Measurements from ENCODE around the gene ZCCHC3.
"Not testable (repeated sequence)": the region's sequence is repeated elsewhere in the genome, so short reads cannot be mapped to it uniquely, and the experiment has no call there.

Gene ZCCHC3

DNA sequence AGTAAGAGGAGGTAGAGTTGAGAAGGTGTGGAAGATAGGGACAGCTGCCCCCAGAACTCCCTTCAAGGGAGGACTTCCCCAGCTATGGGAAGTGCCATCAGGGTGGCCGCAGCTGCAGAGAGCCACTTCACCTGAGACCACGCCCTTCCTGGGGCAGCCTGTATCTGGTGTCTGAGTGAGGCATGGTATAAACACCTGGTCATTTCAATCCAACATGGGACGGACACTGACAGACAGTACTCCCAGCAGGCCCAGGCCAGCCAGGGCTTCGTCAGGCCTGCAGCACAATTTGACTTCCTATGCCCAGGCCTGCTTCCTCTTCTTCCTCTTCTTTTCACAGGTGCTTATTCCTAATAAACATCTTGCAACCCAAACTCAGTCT, 32.5 kb downstream of the ZCCHC3 start:
- H3K27me3 Mint-ChIP-seq, result no peaks in the 10 kb centered on the region
- no peaks in the 10 kb centered on the region for H3K36me3 Mint-ChIP-seq
- no peaks in the 10 kb centered on the region for H3K9me3 Mint-ChIP-seq
- DNase-seq (ENCODE audit: low spot score in 2 of 2) (no peak), ATAC-seq (ENCODE audit: low read depth) (no peak)
- peaks cover 22% of the 10 kb centered on the region for H3K4me1 Mint-ChIP-seq
- no peak overlapping the region for H3K4me3 Mint-ChIP-seq
- H3K27ac Mint-ChIP-seq, result peak overlapping the region; percentile 41

DNA sequence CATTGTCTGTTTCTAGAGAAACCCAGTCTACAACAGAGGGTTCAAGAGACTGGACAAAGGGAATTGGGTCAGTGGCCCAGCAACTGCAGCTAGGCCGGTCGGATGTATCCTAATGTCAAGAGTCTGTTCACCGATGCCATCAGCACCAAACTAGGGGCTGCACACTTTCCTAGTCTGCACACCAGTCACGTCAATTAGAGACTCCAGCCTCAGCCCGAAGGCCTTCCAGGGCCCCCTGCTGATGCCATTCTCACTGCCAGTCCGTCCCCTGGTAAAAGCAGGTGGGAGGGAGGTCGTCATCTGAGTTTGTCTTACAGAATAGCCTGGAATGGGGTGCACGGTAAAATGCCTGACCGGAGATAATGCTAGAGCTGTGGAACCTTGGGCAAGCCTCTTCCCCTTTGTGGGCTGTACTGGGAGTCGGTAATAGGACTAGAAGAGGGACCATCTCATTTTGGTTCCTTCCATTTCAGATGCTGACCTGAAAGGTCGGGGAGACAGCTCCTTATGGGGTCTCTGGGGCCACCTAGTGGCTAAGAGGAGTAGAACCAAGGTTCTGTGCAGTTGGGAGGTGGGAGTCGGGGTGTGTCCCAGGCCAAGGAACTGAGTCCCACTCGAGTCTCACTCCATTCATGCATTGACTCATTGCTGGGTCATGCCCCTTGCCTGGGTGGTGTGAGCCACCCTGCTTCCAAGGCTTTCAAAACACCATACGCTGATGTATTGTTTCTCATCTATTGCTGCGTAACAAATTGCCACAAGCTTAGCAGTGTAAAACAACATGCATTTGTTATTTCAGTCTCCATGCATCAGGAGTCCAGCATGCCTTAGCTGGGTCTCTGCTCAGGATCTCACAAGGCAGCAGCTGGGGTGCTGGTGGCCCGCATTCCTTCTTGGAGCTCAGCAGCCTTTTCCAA, 33.1 kb downstream of the ZCCHC3 start:
- Mint-ChIP-seq H3K27ac (peak overlapping the region; percentile 41), H3K9me3 (no peaks in the 10 kb centered on the region), H3K4me3 (no peak overlapping the region), H3K36me3 (no peaks in the 10 kb centered on the region), H3K4me1 (peaks cover 22% of the 10 kb centered on the region), H3K27me3 (no peaks in the 10 kb centered on the region)
- DNase-seq (ENCODE audit: low spot score in 2 of 2) (peak; percentile 51 to 64), ATAC-seq (ENCODE audit: low read depth) (peak; percentile 50)

DNA sequence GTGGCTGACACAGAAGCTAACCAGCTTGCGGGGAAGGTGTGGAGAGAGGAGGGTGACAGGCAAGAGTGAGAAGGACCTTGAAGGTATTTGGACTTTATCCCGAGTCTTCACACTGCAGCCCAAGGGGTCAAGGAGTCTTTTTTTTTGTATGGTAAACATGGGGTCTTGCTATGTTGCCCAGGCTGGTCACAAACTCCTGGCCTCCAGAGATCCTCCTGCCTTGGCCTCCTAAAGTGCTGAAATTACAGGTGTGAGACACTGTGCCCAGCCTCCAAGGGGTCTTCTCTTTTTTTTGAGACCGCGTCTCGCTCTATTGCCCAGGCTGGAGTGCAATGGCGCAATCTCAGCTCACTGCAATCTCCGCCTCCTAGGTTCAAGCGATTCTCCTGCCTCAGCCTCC, 37.2 kb downstream of the ZCCHC3 start:
- Mint-ChIP-seq H3K4me3 (no peak overlapping the region), H3K36me3 (peaks cover 1% of the 10 kb centered on the region), H3K27ac (no peak overlapping the region), H3K9me3 (no peaks in the 10 kb centered on the region), H3K27me3 (no peaks in the 10 kb centered on the region), H3K4me1 (peaks cover 23% of the 10 kb centered on the region)
- ATAC-seq (ENCODE audit: low read depth), result no peak
- DNase-seq (ENCODE audit: low spot score in 2 of 2), result no peak

DNA sequence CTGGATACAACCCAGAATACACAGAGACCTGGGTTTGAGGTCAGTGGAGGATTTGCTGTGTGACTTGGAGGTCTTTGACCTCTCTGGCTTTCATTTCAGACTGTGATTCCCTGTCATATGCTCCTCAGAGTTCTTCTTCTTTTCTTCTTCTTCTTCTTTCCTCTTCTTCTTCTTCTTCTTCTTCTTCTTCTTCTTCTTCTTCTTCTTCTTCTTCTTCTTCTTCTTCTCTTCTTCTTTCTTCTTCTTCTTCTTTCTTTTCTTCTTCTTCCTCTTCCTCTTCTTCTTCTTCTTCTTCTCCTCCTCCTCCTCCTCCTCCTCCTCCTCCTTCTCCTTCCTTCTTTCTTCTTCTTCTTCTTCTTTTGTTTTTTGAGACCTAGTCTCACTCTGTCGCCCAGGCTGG, 38.7 kb downstream of the ZCCHC3 start:
- peak overlapping the region; percentile 39 for H3K27ac Mint-ChIP-seq
- H3K27me3 Mint-ChIP-seq; H3K36me3 Mint-ChIP-seq; DNase-seq (ENCODE audit: low spot score in 2 of 2); H3K9me3 Mint-ChIP-seq; ATAC-seq (ENCODE audit: low read depth); H3K4me3 Mint-ChIP-seq: not testable (repeated sequence)
- H3K4me1 Mint-ChIP-seq, result peaks cover 15% of the 10 kb centered on the region

DNA sequence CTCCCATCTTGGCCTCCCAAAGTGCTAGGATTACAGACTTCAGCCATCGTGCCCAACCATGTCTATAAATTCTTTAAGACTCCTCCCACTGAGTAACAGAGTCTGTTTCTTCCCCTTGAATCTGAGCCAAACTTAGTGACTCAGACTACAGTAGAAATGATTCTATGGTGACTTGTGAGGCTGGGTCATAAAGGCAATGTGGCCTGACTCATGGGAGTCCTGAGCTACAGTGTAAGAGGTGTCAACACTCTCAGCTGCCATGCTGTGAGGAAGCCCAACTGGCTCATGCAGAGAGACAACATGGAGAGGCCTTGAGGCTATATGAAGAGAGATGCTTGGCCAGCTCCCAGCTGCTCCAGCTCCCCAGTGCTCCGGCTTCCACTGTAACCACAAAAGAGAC, 44.3 kb downstream of the ZCCHC3 start:
- no peaks in the 10 kb centered on the region for H3K27me3 Mint-ChIP-seq
- ATAC-seq (ENCODE audit: low read depth) (no peak), DNase-seq (ENCODE audit: low spot score in 2 of 2) (no peak)
- H3K4me3 Mint-ChIP-seq, result no peak overlapping the region
- H3K4me1 Mint-ChIP-seq, result peaks cover 16% of the 10 kb centered on the region
- no peak overlapping the region for H3K27ac Mint-ChIP-seq
- H3K9me3 Mint-ChIP-seq, result no peaks in the 10 kb centered on the region
- peaks cover 9% of the 10 kb centered on the region for H3K36me3 Mint-ChIP-seq

DNA sequence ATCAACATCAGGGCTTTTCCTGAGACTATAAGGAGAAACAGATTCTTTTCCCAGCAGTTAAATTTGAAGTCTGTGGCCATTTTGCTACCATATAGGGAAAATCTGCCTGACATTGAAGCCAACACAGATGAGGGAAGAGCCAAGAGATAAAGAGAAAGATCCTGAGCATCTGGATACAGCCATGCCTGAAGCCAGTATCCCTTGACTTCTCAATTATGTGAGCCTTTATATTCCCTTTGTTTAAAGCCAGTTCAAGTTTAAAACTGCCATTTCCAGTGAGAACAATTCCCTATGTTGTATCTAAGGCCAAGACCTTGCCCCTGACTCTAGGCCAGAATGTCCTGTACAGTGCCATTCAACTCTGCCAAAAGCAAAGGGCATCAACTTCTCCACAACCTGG, 45.7 kb downstream of the ZCCHC3 start:
- Mint-ChIP-seq H3K4me3 (no peak overlapping the region), H3K36me3 (peaks cover 9% of the 10 kb centered on the region), H3K9me3 (no peaks in the 10 kb centered on the region), H3K27me3 (no peaks in the 10 kb centered on the region), H3K27ac (no peak overlapping the region), H3K4me1 (peaks cover 10% of the 10 kb centered on the region)
- no peak for ATAC-seq (ENCODE audit: low read depth)
- no peak for DNase-seq (ENCODE audit: low spot score in 2 of 2)

DNA sequence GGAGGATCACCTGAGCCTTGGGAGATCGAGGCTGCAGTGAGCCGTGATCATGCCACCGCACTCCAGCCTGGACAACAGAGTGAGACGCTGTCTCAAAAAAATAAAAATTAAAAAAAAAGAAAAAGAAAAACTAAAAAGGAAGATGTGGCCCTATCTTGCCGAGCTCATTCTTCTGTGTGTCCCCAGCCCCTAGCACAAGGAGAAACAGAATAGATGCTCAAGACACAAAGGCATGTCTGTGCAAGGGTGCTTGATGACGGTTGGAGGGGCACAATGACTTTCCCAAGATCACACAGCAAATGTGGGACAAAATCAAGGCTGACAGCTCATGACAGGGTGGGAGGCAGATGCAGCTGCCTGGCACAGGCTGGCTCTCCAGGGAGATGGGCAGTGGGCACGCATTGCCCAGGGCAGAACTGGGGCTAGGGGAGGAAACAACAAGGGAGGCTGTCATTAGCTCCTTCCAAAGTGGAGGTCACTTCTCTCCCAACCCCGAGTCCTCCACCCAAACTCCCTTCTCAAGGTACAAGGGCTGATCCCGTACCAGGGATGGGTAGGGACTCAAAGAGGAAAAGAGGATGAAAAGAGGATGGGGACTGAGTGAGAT, 48.8 kb downstream of the ZCCHC3 start:
- Mint-ChIP-seq H3K36me3 (peaks cover 9% of the 10 kb centered on the region), H3K4me3 (peak overlapping the region; percentile 86), H3K4me1 (peaks cover 11% of the 10 kb centered on the region), H3K9me3 (no peaks in the 10 kb centered on the region), H3K27ac (peak overlapping the region; percentile 75), H3K27me3 (no peaks in the 10 kb centered on the region)
- ATAC-seq (ENCODE audit: low read depth) (no peak), DNase-seq (ENCODE audit: low spot score in 2 of 2) (no peak)

DNA sequence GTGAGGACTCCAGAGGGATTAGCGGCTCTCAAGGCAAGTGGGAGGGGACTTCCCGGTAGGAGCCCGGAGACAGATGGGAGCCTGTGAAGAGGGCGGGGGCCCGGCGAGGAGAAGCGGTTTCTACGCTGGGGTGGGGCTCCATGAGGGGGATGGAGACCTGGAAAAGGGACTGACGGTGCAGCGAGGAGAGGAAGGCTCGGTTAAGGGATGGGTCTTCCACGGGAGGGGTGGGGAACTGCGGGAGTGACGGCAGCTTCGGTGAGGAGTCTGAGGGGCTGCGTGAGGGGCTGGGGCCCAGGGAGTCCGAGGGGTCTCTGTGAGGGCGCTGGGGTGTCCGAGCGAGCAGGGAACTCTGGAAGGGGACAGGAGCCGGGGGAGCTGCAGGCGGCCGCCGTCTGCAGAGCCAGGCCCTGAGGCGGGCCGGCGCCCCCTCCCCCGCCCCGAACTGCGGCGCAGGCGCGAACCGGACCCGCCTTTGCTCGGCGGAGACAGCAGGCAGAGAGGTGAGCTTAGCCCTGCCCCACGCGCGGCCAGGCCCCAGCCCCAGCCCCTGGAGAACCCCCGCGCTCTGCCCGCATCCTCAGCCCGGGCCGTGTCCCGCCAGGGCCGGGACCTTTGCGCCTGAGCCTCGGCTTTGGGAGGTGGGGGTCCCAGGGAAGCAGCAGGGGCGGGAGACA, 49.4 kb downstream of the ZCCHC3 start, which contains the start of gene NRSN2:
TSS of gene NRSN2 (plus strand) at position 472 of the 677 bp plus-strand sequence. CDS start 2,533 bp downstream, outside the sequence.
- DNase-seq (ENCODE audit: low spot score in 2 of 2) (no peak), ATAC-seq (ENCODE audit: low read depth) (peak; percentile 55)
- no peaks in the 10 kb centered on the region for H3K9me3 Mint-ChIP-seq
- peaks cover 11% of the 10 kb centered on the region for H3K4me1 Mint-ChIP-seq
- H3K36me3 Mint-ChIP-seq, result peaks cover 7% of the 10 kb centered on the region
- peak within 1 kb of the TSS; percentile 97 for H3K4me3 Mint-ChIP-seq
- peak within 1 kb of the TSS; percentile 92 for H3K27ac Mint-ChIP-seq
- H3K27me3 Mint-ChIP-seq, result no peaks in the 10 kb centered on the region

DNA sequence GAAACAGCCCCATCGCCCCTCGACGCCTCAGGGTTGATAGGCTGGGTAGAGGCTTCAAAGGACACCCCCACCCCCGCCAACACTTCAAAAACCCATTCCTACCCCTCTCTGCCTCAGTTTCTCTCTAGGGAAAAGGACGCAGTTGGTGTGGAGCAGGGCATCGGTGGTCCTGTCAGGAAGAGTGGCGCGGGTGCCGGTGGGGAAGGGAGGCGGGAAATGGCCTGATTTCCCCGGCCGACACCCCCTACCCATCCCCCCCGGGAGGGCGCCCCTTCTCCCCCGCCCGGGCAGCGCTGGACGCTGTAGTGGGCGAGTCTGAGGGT, 49.9 kb downstream of the ZCCHC3 start:
- DNase-seq (ENCODE audit: low spot score in 2 of 2) (no peak), ATAC-seq (ENCODE audit: low read depth) (no peak)
- H3K4me1 Mint-ChIP-seq, result peaks cover 11% of the 10 kb centered on the region
- peak overlapping the region; percentile 92 for H3K27ac Mint-ChIP-seq
- peak overlapping the region; percentile 97 for H3K4me3 Mint-ChIP-seq
- H3K9me3 Mint-ChIP-seq, result no peaks in the 10 kb centered on the region
- H3K27me3 Mint-ChIP-seq, result no peaks in the 10 kb centered on the region
- peaks cover 4% of the 10 kb centered on the region for H3K36me3 Mint-ChIP-seq

DNA sequence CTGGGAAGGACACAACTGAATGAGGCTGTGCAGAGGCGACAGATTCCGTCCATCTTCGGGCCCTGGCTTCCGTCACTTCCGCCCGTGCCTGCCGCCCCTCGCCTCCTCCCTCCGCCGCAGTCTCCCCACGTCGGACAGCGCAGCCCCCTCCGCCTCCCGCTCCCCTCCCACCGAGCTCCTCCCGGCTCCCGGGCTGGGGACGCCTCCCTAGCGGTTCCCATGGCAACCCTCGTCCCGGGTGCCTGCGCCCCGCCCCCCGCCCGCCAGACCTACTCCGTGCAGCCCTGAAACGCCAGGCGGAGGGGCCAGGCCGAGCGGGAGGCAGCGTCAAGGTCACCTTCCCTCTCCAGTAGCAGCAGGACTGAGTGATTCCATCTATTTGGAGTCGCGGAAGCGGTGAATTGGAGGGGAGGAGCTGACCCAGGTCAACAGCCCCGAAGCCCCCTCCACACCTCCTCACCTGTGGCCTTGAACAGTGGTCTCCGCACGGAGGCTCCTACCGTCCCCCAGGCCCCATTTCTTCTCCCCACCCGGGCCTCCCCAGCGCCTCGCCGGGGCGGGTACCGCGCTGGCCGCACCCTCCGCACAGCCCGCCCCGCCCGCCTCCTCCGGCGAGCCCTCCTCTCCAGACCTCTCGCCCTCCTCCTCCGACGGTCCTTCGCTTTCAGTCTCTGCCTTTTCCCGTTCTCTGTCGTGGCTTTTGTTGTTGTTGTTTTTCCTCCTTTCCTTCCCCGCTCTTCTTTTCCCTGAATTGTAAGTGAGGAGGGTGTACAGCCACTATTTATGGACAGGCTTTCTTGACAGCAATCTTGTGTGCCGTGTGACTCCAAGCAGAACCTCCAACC, 50.5 kb downstream of the ZCCHC3 start:
- Mint-ChIP-seq H3K4me1 (peaks cover 11% of the 10 kb centered on the region), H3K27me3 (no peaks in the 10 kb centered on the region), H3K27ac (peak overlapping the region; percentile 92), H3K4me3 (peak overlapping the region; percentile 97), H3K36me3 (peaks cover 3% of the 10 kb centered on the region), H3K9me3 (no peaks in the 10 kb centered on the region)
- DNase-seq (ENCODE audit: low spot score in 2 of 2), result peak; percentile 49 to 62
- peak; percentile 83 for ATAC-seq (ENCODE audit: low read depth)

DNA sequence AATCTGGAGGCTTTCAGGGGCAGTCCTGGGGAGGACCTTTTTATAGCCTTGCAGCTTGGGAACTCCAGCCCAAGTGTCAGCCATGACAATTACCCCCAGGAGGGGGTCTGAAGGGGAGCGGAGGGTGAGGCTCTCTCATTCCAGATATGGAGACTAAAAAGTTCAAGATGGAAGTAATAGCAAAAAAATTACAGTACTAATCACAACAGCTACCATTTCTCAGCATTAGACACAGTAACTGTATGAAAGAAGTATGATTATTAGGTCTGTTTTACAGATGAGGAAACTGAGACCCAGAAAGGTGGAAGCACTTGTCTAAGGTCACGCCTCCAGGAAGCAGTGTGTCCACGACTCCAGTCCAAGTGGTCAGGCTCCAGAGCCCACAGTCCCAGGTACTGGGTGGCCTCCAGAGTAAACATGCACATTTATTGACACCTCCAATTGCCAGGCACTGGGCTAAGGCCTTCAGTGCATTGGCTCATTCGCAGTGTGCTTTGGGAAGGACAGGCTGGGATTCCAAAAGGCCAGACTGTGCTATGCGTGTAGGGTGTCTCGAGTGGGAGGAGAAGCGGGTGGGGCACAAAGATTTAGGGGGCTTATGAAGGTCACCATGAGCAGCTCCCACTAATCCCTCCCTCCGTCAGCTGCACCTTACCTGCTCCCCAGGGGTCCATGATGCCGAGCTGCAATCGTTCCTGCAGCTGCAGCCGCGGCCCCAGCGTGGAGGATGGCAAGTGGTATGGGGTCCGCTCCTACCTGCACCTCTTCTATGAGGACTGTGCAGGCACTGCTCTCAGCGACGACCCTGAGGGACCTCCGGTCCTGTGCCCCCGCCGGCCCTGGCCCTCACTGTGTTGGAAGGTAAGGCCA, 51.8 kb downstream of the ZCCHC3 start:
- Mint-ChIP-seq H3K4me3 (peak overlapping the region; percentile 97), H3K36me3 (no peaks in the 10 kb centered on the region), H3K27ac (no peak overlapping the region), H3K4me1 (peaks cover 11% of the 10 kb centered on the region), H3K9me3 (no peaks in the 10 kb centered on the region), H3K27me3 (no peaks in the 10 kb centered on the region)
- DNase-seq (ENCODE audit: low spot score in 2 of 2) (no peak), ATAC-seq (ENCODE audit: low read depth) (no peak)

Measured in memory B cell (primary cell).